ENCODE data around the gene GUCA2A.
A peak's percentile ranks its signal among the peaks of the same experiment; 100 is the strongest.

The GUCA2A gene

DNA sequence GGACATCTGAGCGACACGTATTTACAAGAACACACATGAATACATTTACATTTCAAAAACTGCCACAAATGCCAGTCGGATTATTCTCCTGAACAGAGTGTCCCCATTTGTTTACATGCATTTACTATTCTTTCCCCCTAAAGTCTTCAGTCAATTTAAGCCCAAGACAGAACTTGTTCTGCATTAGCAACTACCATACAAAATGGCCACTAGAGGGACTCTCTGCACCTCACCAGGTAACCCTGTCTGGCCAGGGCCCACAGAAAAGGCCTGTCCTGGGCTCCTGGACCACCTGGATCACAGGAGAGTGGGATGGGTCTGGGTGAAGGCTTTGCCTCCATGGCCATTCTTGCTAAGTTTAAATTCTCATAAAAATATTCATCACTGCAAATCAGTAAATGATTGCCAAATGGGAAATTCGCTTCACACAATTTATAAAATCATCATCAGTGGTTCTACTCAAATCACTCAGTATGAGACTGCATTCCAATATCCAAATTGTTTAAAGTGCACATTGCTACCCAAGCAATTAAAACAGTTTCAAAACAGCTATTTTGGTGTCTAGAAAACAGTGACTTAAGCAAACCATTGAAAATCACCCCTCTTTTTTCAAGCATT lies 12.5 kb upstream of the GUCA2A start:
- DNase-seq = peak; percentile 29

GRCh38 chr1:42175314-42176054 lies 10.9 kb upstream of the GUCA2A start:
- DNase-seq = no peak

DNA sequence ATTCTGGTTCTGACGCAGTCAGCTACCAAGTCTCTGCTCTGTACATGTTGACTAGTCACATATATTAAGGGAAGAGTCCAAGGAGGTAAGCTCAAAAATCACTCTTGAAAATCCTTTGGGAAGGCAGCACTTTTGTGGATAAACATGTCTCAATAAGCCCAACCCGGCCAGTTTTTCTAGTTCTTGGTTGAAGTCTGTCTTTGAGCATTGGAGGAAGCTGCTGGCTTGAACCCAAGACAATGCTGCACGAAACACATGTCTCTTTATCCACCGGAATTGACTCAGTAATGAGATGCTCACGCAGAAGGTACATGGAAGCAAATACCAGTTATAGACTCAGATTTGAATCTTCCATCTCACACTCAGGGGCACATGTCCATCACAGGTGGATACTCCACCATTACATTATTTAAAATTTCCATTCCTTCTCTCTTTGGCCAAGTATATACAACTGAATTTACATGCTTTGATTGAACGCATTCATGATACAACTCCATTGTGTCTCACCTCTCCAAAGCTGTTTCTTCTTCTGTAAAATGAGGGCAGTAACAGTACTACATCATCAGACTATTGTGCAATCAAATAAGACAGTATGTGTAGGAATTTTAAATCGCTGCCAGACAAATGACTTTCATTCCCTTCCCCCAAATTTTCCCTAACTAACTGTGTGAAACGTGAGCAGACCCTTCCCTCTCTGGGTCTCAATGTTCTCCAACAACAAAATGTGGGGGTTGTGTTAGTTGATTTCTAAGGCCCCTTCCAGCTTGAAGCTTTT lies 9.6 kb upstream of the GUCA2A start:
- DNase-seq = no peak

DNA sequence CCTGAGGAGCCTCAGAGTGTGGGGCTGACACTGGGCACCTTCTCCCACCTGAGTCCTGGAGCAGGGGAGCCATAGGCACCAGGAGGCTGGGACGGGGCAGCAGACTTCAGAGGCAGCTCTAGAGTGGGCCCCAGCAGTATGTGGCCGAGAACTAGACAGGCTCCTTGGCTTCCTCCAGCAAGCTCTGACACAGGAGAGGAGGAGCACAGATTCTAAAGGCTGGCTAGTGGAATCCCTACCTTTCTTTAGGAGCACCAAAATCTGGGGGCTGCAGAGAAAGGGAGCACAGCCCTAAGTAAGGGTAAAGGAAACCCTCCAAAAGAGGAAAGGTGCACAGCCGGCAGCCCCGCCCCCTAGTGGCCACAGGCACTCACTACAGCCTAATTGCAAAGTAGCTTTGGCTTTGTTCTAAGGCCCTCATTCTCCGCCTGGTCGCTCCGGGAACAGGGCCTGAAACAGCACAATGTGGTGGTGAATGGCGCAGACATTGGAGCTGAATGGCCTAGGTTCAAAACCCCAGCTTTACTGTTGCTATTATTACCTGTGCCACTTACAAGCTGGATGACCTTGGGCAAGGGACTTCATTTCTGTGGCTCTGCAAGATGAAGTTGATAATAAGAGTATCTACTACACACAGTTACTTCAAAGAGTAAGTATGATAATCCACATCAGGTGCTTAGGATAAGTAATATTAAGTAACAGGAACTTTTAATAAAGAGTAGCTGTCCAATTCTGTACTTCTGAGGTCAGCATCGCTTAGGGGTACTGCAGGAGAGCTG lies 8.8 kb upstream of the GUCA2A start:
- peak; percentile 64 for DNase-seq

DNA sequence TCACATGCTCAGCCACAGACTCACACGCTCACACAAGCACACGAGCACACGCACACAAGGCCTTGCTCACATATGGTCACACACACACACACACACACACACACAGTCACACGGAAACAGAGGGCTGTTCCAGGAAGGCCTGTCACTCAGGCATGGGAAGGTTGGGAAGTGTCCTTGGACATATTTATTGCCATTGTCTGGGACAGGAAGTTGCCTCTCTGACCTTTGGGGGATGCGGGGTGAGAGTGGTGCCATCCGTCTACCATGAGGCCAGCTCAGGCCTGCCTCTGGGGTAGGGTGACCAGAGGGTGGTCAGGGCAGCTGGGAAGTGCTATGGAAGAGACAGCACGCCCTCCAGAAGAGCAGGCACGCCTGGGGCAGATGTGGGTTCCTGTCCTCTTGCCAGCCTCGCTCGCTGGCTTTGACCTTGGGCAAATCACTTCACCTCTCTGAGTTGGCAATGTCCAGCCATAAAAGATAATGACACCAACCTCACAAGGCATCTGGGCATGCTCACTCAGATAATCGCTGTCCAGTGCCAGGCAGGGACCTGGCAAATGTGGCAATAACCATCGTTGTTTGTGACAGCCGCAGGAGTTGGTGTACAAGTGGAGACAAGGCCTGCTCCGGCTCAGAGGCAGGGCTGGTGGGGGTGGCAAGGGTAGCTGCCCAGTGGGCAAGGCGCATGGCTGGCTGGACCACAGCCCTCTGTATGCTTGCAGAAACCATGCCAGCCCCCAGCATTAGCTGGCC lies 8.0 kb upstream of the GUCA2A start:
- DNase-seq = no peak

DNA sequence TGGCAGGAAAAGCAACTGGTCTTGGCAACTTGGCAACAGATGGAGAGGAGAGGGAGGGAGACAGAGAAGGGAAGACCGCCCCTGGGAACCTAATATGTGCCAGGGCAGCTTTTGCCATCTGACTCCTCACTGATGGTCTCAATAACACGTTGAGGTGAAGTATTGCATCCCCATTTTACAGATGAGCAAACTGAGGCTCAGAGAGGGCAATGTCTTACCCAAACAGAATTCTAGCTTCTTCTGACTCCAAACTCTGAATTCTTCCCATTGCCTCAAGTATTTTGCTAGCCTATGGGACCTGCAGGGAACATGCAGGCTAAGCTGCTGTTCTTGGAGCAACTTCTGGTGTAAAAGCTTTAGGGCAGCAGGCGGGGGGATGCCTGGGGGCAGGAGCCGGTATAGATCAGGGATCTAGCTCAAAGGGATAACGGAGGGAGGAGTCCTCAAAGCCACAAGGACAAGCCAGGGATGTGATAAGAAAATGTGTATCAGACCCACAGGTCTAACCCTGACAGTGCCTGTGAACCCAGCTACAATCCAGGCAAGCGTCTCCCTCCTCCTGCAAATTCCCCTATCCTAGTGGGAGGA lies 7.2 kb upstream of the GUCA2A start:
- DNase-seq = no peak

GRCh38 chr1:42170779-42171621 lies 6.5 kb upstream of the GUCA2A start:
- DNase-seq = no peak

- DNase-seq = no peak
Observed at GRCh38 chr1:42168763-42169162, 4.2 kb upstream of the GUCA2A start.

- no peak for DNase-seq
Observed at GRCh38 chr1:42168391-42168670, 3.8 kb upstream of the GUCA2A start.

- no peak for DNase-seq
Observed at GRCh38 chr1:42167611-42168390, 3.3 kb upstream of the GUCA2A start.

DNA sequence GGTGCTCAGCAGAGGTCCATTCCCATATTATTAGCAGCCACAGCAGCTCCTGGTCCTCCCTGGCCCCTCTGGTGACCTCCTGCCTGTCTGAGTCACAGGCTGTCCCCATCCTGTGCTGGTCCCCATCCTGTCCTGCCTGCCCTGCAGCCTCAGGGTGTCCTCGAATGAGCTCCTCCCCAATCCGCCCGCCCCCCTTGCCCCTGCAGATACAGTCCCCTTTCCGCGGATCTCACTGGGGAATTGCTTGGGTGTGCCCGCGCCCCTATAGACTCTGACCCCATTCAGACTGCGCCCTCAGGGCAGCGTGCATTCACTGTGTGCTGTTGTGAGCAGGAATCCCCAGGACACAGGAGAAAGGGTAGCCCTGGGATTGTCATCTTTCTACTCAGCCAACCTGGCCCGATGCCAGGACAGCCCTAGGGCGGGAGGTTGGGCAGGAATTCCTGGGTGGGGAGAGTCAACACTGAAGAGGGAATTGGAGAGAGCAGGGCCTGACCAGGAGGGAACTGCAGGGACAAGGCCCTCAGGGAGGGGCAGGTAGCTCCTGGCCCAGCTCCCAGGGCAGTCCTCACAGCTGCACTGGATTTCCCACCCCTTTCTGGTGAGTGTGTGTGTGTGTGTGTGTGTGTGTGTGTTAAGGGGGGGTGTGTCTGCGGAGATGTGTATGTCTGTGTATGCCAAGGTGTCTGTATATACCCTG lies 1.1 kb upstream of the GUCA2A start:
- DNase-seq = peak; percentile 32

GRCh38 chr1:42163536-42164503 lies 725 bp downstream of the GUCA2A start:
- DNase-seq = no peak

DNA sequence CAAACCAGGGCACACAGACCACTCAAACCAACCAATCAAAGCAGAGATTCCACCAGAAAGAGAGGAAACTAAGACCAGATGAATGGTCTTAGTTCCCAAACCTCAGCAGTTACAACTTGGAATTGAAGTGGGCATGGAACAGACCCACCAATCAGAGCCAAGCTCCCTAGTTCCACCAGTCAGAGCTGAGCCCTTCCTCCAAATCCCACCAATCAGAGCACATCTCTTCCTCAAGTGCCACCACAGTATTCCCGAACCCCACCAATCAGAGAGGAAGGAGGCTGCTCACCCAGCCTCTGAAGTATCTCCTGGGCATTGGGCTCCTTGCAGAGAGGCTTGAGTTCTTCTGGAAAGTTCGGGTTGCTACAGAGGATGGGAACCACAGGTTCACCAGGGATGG lies 1.4 kb downstream of the GUCA2A start:
- DNase-seq = no peak

DNA sequence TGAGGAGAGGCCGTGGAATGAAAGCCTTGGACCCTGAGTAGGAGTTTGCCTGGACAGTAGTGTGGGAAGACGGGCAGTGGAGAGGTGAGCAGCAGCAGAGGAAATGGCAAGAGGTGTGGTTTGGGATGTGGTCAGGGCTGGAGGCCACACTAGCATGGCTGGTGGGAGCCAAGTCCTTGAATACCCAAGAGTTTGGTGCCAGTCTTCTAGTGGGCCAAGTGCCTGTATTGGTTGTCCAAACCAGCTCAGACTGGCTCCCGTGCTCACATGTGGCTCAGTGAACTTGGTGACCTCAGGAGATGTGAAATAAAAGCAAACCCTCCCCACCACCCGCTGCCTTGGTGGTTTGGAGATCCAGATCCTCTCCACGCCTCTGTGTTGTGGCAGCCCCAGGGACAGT lies 2.4 kb downstream of the GUCA2A start:
- DNase-seq = no peak

GRCh38 chr1:42158189-42158588 lies 6.4 kb downstream of the GUCA2A start:
- no peak for DNase-seq

DNA sequence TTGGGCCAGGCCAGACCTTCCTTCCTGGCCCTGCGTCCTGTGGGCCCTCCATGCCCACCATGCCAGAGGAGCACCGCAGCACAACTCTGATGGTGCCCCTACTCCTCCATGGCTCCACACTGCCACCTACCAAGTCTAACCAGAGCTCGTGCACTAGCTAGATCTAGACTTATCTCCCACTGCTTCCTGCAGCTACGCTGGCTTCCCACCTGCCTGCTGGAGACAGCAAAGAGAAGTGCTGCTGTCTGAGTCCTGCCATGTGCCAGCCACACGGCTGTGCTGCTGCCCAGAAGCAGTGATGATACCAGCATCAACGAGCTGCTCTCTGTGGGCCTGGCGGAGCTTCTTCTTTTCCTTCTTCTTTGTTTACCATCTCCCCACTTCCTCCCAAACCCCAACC lies 6.9 kb downstream of the GUCA2A start:
- no peak for DNase-seq

DNA sequence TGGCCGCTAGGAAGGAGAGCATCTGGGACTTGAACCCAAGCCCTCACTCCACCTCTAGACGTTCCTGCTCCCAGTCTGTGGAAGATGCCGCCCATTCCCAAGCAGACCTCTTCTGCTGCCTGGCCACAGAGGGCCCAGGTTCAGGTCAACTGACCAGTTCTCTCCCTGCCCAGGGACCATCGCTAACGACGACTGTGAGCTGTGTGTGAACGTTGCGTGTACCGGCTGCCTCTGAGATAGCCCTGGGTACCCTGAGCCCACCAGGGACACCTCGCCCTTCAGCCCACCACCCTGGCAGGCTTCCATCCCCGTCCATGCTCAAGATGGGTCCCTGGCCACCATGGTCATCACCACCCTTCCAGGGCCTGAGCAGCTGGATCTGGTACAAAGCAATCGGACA lies 9.2 kb downstream of the GUCA2A start:
- DNase-seq = no peak

DNA sequence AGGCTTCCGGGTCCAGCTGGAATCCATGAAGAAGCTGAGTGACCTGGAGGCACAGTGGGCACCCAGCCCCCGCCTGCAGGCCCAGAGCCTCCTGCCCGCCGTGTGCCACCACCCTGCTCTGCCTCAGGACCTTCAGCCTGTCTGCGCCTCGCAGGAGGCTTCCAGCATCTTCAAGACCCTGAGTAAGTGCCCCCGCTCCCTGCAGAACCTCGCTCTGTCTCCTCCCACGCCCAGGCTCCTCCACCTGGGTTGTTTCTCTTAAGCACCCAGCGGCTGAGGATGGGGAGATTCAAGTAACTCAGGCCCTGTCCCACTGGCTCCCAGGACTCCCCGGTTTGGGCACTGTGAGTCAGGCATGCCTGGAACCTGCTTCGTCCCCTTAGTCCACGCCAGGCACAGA lies 9.9 kb downstream of the GUCA2A start:
- no peak for DNase-seq

DNA sequence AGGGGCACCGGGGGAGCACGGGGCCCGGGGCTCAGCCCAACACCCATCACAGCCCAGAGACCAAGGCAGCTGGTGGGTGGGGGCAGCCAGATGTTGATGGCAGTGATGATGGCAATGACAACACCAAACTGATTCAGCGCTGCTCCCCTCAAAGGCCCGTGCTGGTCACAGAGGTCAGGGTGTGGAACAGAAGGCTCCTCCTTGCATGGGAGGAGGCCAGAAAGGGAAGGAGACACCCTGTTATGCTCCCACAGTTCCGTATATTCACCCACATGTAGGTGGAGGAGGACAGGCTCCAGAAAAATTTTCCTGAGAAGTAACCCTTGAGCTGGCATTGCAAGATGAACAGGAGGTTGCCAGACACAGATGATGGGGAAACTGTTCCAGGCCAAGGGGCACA lies 10.9 kb downstream of the GUCA2A start:
- no peak for DNase-seq
